Epithelial cell of proximal tubule (primary cell): ENCODE data around the gene EFNA3. TPM values are rescaled to one million over a fixed set of nuclear protein-coding genes. Genes with fewer than 3 reads are reported as not detected.

Source experiments
- DNase-seq: peaks from one replicate; pipeline ENCODE4 v3.0.0-alpha.2; 2011; ENCODE audit warnings: low read depth
- H3K4me3 ChIP-seq: 2 replicates; pipeline ENCODE4 v1.5.1; 2011; ENCODE audit warnings: low read depth, mild to moderate bottlenecking, low read length
- CTCF ChIP-seq: conservative IDR thresholded peaks from 2 replicates; pipeline ENCODE4 v1.5.1; 2012; ENCODE audit warnings: low read depth, mild to moderate bottlenecking, low read length
- total RNA-seq: library from RNA; depleted of rRNA; stranded (reverse); fragments of >200 nt; gene quantifications from 2 replicates; pipeline ENCODE4 v1.2.3, GENCODE V29; 2015

The EFNA3 gene
- total RNA-seq, 1 donor from 2014 or later, result 2.8 TPM

GRCh38 chr1:155062151-155062686 lies 16.4 kb upstream of the EFNA3 start:
- no peak for TF ChIP-seq CTCF
- DNase-seq, result no peak
- H3K4me3 ChIP-seq, result no peak overlapping the region

- no peak for DNase-seq
- TF ChIP-seq CTCF, result peak; percentile 65
- H3K4me3 ChIP-seq, result peak overlapping the region; percentile 93
These were observed 15.8 kb upstream of the EFNA3 start for GRCh38 chr1:155062702-155063411.

- peak within 1 kb of the TSS; percentile 93 for H3K4me3 ChIP-seq
- peak; percentile 27 for DNase-seq
- TF ChIP-seq CTCF, result no peak
These were observed 15.0 kb upstream of the EFNA3 start, which contains the start of gene EFNA4 for GRCh38 chr1:155063550-155064110. Gene EFNA4 (plus strand): TSS chr1:155063740. CDS start chr1:155063824, 84 bp downstream.

- TF ChIP-seq CTCF, result no peak
- H3K4me3 ChIP-seq, result peak overlapping the region; percentile 93
- no peak for DNase-seq
These were observed 14.4 kb upstream of the EFNA3 start for GRCh38 chr1:155064111-155064831.

GRCh38 chr1:155064832-155065429 lies 13.7 kb upstream of the EFNA3 start:
- H3K4me3 ChIP-seq, result no peak overlapping the region
- DNase-seq, result no peak
- TF ChIP-seq CTCF, result no peak

- DNase-seq, result no peak
- H3K4me3 ChIP-seq, result no peak overlapping the region
- no peak for TF ChIP-seq CTCF
These were observed 11.9 kb upstream of the EFNA3 start for GRCh38 chr1:155066777-155067176.
